ENCODE measurements around the gene SPATA19.

The SPATA19 gene

GRCh38 chr11:133816146-133816870, 29.0 kb downstream of the SPATA19 start:
- no peak for DNase-seq

- DNase-seq = no peak
These were observed 29.7 kb downstream of the SPATA19 start for GRCh38 chr11:133815636-133816035.

DNA sequence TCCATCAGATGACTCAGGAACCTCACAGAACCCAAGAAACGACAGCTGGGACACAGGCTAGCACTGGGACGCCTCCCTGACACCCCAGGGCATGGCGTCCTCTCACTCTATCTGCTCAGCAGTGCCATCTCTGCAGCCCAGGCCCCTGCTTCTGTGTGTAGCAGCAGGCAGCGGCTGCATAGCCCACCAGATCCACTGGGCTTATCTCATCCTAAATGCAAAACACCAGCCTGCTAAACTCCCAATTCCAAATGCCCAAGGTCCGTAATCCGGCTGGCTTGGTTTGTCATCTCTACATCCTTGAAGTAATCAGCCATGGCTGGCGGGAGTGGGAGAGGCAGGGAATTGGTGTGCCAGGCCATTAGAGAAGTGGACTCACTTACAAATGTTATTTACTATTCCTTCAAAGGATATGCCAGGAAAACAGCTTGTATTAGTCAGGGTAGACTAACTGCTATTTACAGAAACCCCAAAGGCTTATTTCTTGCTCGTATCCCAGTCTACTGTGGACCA, 30.7 kb downstream of the SPATA19 start:
- DNase-seq = no peak

GRCh38 chr11:133811850-133812685, 33.2 kb downstream of the SPATA19 start:
- DNase-seq = no peak

GRCh38 chr11:133810766-133811165, 34.5 kb downstream of the SPATA19 start:
- no peak for DNase-seq

GRCh38 chr11:133809569-133810491, 35.5 kb downstream of the SPATA19 start:
- DNase-seq = no peak

DNA sequence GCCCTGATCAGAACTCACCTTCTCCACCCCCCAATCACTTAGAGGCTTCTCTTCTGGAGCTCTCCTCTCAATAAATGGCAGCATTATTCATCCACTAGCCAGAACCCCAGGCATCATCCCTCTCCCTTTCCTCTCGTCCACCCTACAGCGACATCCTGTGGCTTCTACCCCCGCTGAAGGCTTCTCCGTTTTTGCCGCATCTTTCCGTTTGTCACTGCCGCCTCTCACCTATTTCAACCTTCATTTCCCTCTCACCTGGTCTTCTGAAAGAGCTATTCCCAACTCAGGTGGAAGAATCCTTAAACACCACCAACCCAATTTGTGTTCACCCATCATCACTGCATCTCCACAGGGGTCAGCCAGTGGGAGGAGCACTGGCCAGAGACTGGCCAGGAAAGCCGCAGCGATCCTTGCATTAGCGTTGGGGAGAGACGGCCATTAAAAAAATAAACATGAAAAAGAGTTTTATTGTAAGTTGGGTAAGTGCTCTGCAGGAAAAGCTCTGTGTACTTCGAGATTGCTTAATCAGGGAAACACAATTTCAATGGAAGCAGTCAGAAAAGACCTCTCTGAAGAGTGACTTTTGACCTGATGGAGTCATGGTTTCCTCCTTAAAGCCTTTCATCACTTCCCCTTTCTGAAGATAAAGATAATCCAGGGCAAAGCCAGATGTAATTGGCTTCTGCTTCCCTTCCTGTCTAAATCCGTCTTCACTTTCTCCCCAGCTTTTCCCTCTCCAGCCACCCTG, 36.7 kb downstream of the SPATA19 start:
- no peak for DNase-seq

DNA sequence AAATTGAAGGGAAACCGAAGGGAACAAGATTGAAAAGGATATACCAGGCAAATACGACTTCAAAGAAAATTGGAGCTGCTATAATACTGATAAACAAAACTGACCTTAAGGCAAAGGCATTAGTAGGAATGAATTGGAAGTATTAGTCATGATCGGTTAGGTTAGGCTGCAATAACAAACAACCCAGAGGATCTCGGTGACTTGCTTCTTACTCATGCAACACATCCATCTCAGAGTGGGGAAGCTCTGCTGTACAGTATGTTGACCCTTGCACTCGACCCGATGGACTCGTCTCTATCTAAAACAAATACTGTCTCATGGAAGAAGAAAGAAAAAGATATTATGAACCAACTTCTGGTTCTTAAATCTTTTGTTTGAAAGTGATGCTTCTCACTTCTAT, 42.3 kb downstream of the SPATA19 start:
- DNase-seq = no peak

DNA sequence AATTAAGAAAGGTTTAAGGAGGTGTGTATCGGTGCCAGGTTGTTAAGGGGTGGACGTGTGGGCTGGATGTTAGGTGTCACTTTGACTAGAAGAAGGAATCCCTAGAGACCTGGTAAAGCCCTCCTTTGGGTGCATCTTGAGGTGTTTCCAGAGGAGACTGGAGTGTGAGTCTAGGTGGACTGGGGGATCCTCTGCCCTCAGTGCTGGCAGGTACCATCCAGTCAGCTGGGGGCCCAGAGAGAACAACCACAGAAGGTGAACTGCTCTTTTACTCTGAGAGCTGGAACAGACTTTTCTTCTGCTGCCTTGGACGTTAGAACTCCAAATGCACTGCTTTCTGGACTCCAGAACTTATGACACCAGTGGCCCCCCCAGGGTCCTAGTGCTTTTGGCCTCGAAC, 44.0 kb downstream of the SPATA19 start:
- no peak for DNase-seq

- DNase-seq = no peak
These were observed 44.6 kb downstream of the SPATA19 start for GRCh38 chr11:133800666-133801065.

GRCh38 chr11:133797554-133797953, 47.8 kb downstream of the SPATA19 start:
- no peak for DNase-seq

DNA sequence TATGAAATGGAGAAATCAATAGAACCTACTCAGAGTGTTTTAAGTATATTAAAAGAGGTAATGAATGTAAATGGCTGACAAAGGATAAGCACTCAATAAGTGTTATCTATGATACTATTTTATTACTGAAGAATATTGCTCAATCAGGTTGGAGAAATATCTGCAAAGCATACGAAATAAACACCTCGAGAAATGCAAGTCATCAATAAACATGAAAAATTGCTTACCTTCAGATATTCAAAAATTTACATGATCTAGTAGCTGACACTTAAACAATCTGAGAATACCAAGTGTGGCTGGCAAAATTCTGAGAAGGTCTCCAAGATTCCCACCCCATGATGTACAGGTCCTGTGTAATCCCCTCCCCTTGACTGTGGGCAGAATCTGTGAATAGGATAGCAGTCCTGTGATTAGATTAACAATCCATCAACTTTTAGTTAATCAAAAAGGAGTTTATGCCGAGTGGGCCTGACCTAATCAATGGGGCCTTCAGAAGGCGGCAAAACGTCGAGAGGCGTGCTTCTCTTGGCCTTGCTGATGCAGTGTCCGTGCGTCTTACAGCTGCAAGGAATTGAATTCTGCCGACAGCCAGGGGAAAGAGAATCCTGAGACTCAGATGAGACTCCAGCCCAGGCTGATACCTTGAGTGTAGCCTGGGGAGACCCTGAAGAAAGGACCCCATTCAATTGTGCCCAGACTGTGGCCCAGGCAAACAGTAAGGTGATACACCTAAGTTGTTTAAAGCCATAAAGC, 49.1 kb downstream of the SPATA19 start:
- DNase-seq = no peak

GRCh38 chr11:133795088-133795487, 50.2 kb downstream of the SPATA19 start:
- no peak for DNase-seq

DNA sequence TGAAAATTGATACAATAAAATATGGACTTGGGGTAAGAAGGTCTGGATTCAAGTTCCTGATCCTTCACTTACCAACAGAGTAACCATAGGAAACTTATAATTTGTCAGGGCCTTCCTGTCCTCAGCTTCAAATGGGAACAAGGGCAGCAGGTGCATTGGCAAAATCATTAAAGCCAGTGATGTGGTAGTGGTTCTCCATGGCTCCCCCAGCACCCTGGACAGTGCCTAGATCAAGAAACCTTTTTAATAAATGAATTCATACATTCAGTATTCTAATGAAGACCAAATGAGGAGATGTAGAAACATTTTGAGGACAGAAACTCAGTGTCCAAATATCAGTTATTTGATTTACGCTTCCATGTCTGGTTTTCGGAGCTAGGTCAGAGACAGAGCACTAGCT, 51.1 kb downstream of the SPATA19 start:
- DNase-seq = no peak

DNA sequence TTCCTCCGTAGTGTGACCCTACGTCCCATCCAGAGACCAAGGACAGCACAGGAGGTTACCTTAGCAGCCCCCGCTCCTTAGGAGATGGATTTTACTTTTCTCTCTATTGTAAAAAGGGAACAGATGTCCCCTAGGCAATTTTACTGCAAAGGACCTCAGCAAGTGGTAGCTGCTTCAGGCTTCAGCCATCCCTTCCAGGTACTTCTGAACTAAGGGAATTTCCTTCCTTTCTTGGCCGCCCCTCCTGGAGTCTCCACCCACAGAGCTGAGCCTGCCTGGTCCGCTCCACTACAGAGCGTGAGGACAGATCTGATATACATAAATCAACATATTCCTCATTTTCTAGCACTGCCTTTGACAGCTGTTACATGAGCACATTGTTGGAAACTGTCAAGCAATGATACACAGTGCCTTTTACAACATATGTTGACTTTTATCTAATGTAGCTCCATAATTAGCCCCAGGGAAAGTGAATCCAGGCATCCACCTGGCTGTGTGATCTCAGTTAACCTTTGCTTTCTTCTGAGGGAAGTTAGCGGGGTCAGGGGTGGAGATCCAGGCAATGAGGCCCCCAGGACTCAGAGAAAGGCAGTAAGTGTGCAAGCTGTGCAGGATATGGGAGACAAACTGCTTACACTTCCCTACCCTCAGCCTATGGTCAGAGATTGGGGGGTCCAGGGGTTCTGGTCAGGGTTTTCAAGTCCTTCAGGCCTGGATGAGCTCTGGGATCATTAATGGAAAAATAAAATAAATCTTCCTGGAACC, 51.9 kb downstream of the SPATA19 start:
- no peak for DNase-seq

- DNase-seq = no peak
These were observed 54.3 kb downstream of the SPATA19 start for GRCh38 chr11:133790995-133791394.
